Panc1 (cell line): ENCODE measurements around the gene SYNPR. TPM values are rescaled to one million over a fixed set of nuclear protein-coding genes. Genes with fewer than 3 reads are reported as not detected.

Source experiments
- ATAC-seq: fragments of 200-7000 bp; cut with Tn5 transposase; 2 replicates; pipeline ENCODE4 v1.9.1; 2020; ENCODE audit warnings: mild to moderate bottlenecking, moderate library complexity
- BruUV-seq: library from RNA; stranded (reverse); fragments of 400-500 nt; replicated peaks from 2 replicates; lab custom pipeline; 2021; lab: Mats Ljungman, UMichigan
- CTCF ChIA-PET: fragments of 300-600 bp; sonication (Branson Sonifier 250); formaldehyde crosslinking; loops from one replicate; lab custom pipeline; 2022; ENCODE audit warnings: antibody characterized with exemption; lab: Charles Lee
- POLR2A ChIA-PET: fragments of 300-600 bp; sonication (Branson Sonifier 250); formaldehyde crosslinking; loops from one replicate; lab custom pipeline; 2022; ENCODE audit warnings: antibody characterized with exemption; lab: Charles Lee
- DNase-seq: peaks from one replicate; pipeline ENCODE4 v3.0.0-alpha.2; 2010; ENCODE audit warnings: low read depth, low spot score
- H3K27ac ChIP-seq: 2 replicates; pipeline ENCODE4 v1.5.1; 2011; ENCODE audit warnings: mild to moderate bottlenecking, low read length, inconsistent platforms
- H3K27me3 ChIP-seq: fragments of 200-500 bp; sonication (Bioruptor generic); 2 replicates; pipeline ENCODE4 v1.6.0; 2014; ENCODE audit warnings: low read length, inconsistent platforms; ENCODE audit not compliant: control insufficient read depth, insufficient read depth
- H3K36me3 ChIP-seq: fragments of 200-500 bp; sonication (Bioruptor generic); 2 replicates; pipeline ENCODE4 v1.5.1; 2014; ENCODE audit warnings: inconsistent platforms, mild to moderate bottlenecking, low read length, moderate library complexity; ENCODE audit not compliant: control insufficient read depth, insufficient read depth
- H3K4me1 ChIP-seq: 2 replicates; pipeline ENCODE4 v1.5.1; 2011; ENCODE audit warnings: inconsistent platforms, mild to moderate bottlenecking, low read length, moderate library complexity; ENCODE audit not compliant: control insufficient read depth, insufficient read depth
- H3K4me3 ChIP-seq, 2 experiments: 2 replicates each; pipeline ENCODE4 v1.5.1; 2011 to 2012; ENCODE audit warnings: low read depth in 2 of 2, low read length in 2 of 2, mild to moderate bottlenecking in 2 of 2, inconsistent platforms in 1 of 2, moderate library complexity in 1 of 2
- H3K9me3 ChIP-seq: fragments of 200-500 bp; sonication (Bioruptor generic); 2 replicates; pipeline ENCODE4 v1.5.1; 2014; ENCODE audit warnings: low read depth, mild to moderate bottlenecking, inconsistent platforms, low read length, moderate library complexity; ENCODE audit not compliant: control insufficient read depth, insufficient read depth
- POLR2AphosphoS5 ChIP-seq: IDR thresholded peaks from 2 replicates; pipeline ENCODE4 v1.6.1; 2012; ENCODE audit warnings: mild to moderate bottlenecking, low read depth, low read length, moderate library complexity
- SIN3A ChIP-seq: IDR thresholded peaks from 2 replicates; pipeline ENCODE4 v1.6.1; 2012; ENCODE audit warnings: low read depth, mild to moderate bottlenecking, low read length, moderate library complexity, borderline replicate concordance; ENCODE audit not compliant: insufficient read depth
- TCF7L2 ChIP-seq: IDR thresholded peaks from 2 replicates; pipeline ENCODE4 v1.6.1; 2011; ENCODE audit warnings: mild to moderate bottlenecking, low read depth, low read length, inconsistent platforms
- in situ Hi-C: cut with HindIII; loops from 2 replicates; pipeline ENCODE4 v1.10.0; 2016; ENCODE audit warnings: low sequenced_read_pairs, low pct_unique_long_range_greater_than_20kb
- intact Hi-C: fragments of 100-400 bp; cut with micrococcal nuclease; formaldehyde crosslinking; loops from one replicate; pipeline ENCODE4 v1.10.0; 2022; ENCODE audit not compliant: unreplicated experiment
- total RNA-seq: library from RNA; stranded (reverse); gene quantifications from one replicate; pipeline ENCODE4 v1.2.1, GENCODE V29; 2021; ENCODE audit not compliant: unreplicated experiment
- TF ChIP-seq, protein P1 (sequence below): fragments of 450-650 bp; IDR thresholded peaks from 2 replicates; pipeline ENCODE4 v1.5.1; 2017; ENCODE audit warnings: mild to moderate bottlenecking
- TF ChIP-seq, protein P2 (sequence below), 2 experiments: IDR thresholded peaks; 2 replicates each; pipeline ENCODE4 v1.6.1; 2011 to 2012; ENCODE audit warnings: low read depth in 2 of 2, control low read depth in 1 of 2, low read length in 1 of 2, mild to moderate bottlenecking in 1 of 2, moderate library complexity in 1 of 2; ENCODE audit not compliant: insufficient read depth in 1 of 2

SYNPR gene
- total RNA-seq, 1 experiment from 2014 or later: not detected

DNA sequence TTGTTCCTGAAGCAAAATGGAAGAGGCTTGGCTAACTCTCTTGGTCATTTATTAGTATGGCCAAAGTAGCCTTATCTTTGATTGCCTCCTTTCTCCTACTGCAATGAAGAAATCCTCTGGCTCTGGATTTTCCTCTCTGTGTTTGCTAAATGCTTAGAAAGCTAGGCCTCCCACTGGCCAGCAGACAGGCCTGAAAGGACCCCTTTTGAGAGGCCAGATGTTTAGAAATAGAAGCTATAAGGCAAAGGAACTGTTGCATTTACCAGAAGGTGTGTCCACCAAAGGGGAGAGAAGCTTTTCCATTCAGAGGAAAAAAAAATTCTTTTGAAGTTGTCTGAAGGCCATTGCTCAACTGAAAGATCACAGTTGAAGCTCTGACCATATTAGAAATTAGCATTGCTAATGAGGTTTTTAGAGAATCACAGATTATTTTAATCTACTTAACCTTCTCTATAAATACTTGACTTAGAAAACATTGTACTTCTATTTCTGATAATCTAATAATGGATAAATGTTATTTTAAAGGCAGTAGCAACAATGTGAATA lies 160.8 kb downstream of the SYNPR start:
- in situ Hi-C loops: no loop called here

DNA sequence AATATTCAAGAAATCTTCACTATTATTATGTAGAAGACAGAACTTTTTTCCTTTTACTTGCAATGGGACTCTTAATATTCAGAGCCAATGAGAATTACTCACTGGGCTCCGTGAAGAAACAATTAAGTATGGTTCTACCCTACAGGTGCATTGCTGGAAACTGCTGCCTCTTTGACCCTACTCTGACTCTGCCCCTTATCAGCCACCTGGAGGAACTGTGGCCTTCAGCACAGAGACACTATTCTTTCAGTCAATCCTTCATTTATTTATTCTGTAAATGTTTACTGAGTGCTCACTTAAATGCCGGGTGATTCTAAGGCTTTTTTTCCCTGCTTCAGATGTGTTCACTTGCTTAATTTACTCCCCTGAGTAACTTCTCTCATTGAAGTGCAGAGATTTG lies 163.2 kb downstream of the SYNPR start:
- ChIA-PET POLR2A (no interaction called here), CTCF (no interaction called here)
- TF ChIP-seq TCF7L2: no peak
- no peak for TF ChIP-seq SIN3A
- TF ChIP-seq, protein P1, sequence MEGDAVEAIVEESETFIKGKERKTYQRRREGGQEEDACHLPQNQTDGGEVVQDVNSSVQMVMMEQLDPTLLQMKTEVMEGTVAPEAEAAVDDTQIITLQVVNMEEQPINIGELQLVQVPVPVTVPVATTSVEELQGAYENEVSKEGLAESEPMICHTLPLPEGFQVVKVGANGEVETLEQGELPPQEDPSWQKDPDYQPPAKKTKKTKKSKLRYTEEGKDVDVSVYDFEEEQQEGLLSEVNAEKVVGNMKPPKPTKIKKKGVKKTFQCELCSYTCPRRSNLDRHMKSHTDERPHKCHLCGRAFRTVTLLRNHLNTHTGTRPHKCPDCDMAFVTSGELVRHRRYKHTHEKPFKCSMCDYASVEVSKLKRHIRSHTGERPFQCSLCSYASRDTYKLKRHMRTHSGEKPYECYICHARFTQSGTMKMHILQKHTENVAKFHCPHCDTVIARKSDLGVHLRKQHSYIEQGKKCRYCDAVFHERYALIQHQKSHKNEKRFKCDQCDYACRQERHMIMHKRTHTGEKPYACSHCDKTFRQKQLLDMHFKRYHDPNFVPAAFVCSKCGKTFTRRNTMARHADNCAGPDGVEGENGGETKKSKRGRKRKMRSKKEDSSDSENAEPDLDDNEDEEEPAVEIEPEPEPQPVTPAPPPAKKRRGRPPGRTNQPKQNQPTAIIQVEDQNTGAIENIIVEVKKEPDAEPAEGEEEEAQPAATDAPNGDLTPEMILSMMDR: no peak
- TF ChIP-seq, protein P2, sequence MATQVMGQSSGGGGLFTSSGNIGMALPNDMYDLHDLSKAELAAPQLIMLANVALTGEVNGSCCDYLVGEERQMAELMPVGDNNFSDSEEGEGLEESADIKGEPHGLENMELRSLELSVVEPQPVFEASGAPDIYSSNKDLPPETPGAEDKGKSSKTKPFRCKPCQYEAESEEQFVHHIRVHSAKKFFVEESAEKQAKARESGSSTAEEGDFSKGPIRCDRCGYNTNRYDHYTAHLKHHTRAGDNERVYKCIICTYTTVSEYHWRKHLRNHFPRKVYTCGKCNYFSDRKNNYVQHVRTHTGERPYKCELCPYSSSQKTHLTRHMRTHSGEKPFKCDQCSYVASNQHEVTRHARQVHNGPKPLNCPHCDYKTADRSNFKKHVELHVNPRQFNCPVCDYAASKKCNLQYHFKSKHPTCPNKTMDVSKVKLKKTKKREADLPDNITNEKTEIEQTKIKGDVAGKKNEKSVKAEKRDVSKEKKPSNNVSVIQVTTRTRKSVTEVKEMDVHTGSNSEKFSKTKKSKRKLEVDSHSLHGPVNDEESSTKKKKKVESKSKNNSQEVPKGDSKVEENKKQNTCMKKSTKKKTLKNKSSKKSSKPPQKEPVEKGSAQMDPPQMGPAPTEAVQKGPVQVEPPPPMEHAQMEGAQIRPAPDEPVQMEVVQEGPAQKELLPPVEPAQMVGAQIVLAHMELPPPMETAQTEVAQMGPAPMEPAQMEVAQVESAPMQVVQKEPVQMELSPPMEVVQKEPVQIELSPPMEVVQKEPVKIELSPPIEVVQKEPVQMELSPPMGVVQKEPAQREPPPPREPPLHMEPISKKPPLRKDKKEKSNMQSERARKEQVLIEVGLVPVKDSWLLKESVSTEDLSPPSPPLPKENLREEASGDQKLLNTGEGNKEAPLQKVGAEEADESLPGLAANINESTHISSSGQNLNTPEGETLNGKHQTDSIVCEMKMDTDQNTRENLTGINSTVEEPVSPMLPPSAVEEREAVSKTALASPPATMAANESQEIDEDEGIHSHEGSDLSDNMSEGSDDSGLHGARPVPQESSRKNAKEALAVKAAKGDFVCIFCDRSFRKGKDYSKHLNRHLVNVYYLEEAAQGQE (IDR thresholded peaks at IDR 0.05; ENCODE audit: insufficient read depth in 1 of 2, low read depth in 2 of 2, low read length in 1 of 2): no peak
- no peak for TF ChIP-seq POLR2AphosphoS5
- H3K4me1 ChIP-seq: no peaks in the 10 kb centered on the region
- no peaks in the 10 kb centered on the region for H3K9me3 ChIP-seq
- no peak for ATAC-seq
- intact Hi-C loops (no loop called here), in situ Hi-C loops (no loop called here)
- DNase-seq: no peak
- no TSS peak for BruUV-seq
- no peak overlapping the region for H3K27ac ChIP-seq
- no peak overlapping the region for H3K4me3 ChIP-seq
- H3K36me3 ChIP-seq: no peaks in the 10 kb centered on the region
- no peaks in the 10 kb centered on the region for H3K27me3 ChIP-seq

More for the DNA sequence above, 160.8 kb downstream of the SYNPR start:
- no peaks in the 10 kb centered on the region for H3K27me3 ChIP-seq
- intact Hi-C loops: no loop called here
- no TSS peak for BruUV-seq
- POLR2A ChIA-PET: no interaction called here
- ATAC-seq: no peak
- no peaks in the 10 kb centered on the region for H3K4me1 ChIP-seq
- CTCF ChIA-PET: interaction anchor here (0.6 kb wide), 1 partner anchor 18 kb away, joined by 3 read pairs; no protein-coding TSS in a partner anchor
- no peak overlapping the region for H3K4me3 ChIP-seq
- H3K9me3 ChIP-seq: no peaks in the 10 kb centered on the region
- no peak overlapping the region for H3K27ac ChIP-seq
- TF ChIP-seq, protein P2 (IDR thresholded peaks at IDR 0.05; ENCODE audit: insufficient read depth in 1 of 2, low read depth in 2 of 2, low read length in 1 of 2): no peak
- TF ChIP-seq SIN3A (no peak), POLR2AphosphoS5 (no peak)
- no peaks in the 10 kb centered on the region for H3K36me3 ChIP-seq
- DNase-seq: no peak
